Panc1 (cell line): ENCODE data around the gene LIPA. TPM values are rescaled to one million over a fixed set of nuclear protein-coding genes. Genes with fewer than 3 reads are reported as not detected.

ENCODE experiments used
- ATAC-seq: fragments of 200-7000 bp; cut with Tn5 transposase; 2 replicates; pipeline ENCODE4 v1.9.1; 2020; ENCODE audit warnings: mild to moderate bottlenecking, moderate library complexity
- BruUV-seq: library from RNA; stranded (reverse); fragments of 400-500 nt; replicated peaks from 2 replicates; lab custom pipeline; 2021; lab: Mats Ljungman, UMichigan
- CTCF ChIA-PET: fragments of 300-600 bp; sonication (Branson Sonifier 250); formaldehyde crosslinking; loops from one replicate; lab custom pipeline; 2022; ENCODE audit warnings: antibody characterized with exemption; lab: Charles Lee
- POLR2A ChIA-PET: fragments of 300-600 bp; sonication (Branson Sonifier 250); formaldehyde crosslinking; loops from one replicate; lab custom pipeline; 2022; ENCODE audit warnings: antibody characterized with exemption; lab: Charles Lee
- DNase-seq: peaks from one replicate; pipeline ENCODE4 v3.0.0-alpha.2; 2010; ENCODE audit warnings: low read depth, low spot score
- H3K27ac ChIP-seq: 2 replicates; pipeline ENCODE4 v1.5.1; 2011; ENCODE audit warnings: mild to moderate bottlenecking, low read length, inconsistent platforms
- H3K27me3 ChIP-seq: fragments of 200-500 bp; sonication (Bioruptor generic); 2 replicates; pipeline ENCODE4 v1.6.0; 2014; ENCODE audit warnings: low read length, inconsistent platforms; ENCODE audit not compliant: control insufficient read depth, insufficient read depth
- H3K36me3 ChIP-seq: fragments of 200-500 bp; sonication (Bioruptor generic); 2 replicates; pipeline ENCODE4 v1.5.1; 2014; ENCODE audit warnings: inconsistent platforms, mild to moderate bottlenecking, low read length, moderate library complexity; ENCODE audit not compliant: control insufficient read depth, insufficient read depth
- H3K4me1 ChIP-seq: 2 replicates; pipeline ENCODE4 v1.5.1; 2011; ENCODE audit warnings: inconsistent platforms, mild to moderate bottlenecking, low read length, moderate library complexity; ENCODE audit not compliant: control insufficient read depth, insufficient read depth
- H3K4me3 ChIP-seq, 2 experiments: 2 replicates each; pipeline ENCODE4 v1.5.1; 2011 to 2012; ENCODE audit warnings: low read depth in 2 of 2, low read length in 2 of 2, mild to moderate bottlenecking in 2 of 2, inconsistent platforms in 1 of 2, moderate library complexity in 1 of 2
- H3K9me3 ChIP-seq: fragments of 200-500 bp; sonication (Bioruptor generic); 2 replicates; pipeline ENCODE4 v1.5.1; 2014; ENCODE audit warnings: low read depth, mild to moderate bottlenecking, inconsistent platforms, low read length, moderate library complexity; ENCODE audit not compliant: control insufficient read depth, insufficient read depth
- CTCF ChIP-seq: fragments of 450-650 bp; IDR thresholded peaks from 2 replicates; pipeline ENCODE4 v1.5.1; 2017; ENCODE audit warnings: mild to moderate bottlenecking
- POLR2AphosphoS5 ChIP-seq: IDR thresholded peaks from 2 replicates; pipeline ENCODE4 v1.6.1; 2012; ENCODE audit warnings: mild to moderate bottlenecking, low read depth, low read length, moderate library complexity
- REST ChIP-seq, 2 experiments: IDR thresholded peaks; 2 replicates each; pipeline ENCODE4 v1.6.1; 2011 to 2012; ENCODE audit warnings: low read depth in 2 of 2, control low read depth in 1 of 2, low read length in 1 of 2, mild to moderate bottlenecking in 1 of 2, moderate library complexity in 1 of 2; ENCODE audit not compliant: insufficient read depth in 1 of 2
- SIN3A ChIP-seq: IDR thresholded peaks from 2 replicates; pipeline ENCODE4 v1.6.1; 2012; ENCODE audit warnings: low read depth, mild to moderate bottlenecking, low read length, moderate library complexity, borderline replicate concordance; ENCODE audit not compliant: insufficient read depth
- TCF7L2 ChIP-seq: IDR thresholded peaks from 2 replicates; pipeline ENCODE4 v1.6.1; 2011; ENCODE audit warnings: mild to moderate bottlenecking, low read depth, low read length, inconsistent platforms
- in situ Hi-C: cut with HindIII; loops from 2 replicates; pipeline ENCODE4 v1.10.0; 2016; ENCODE audit warnings: low sequenced_read_pairs, low pct_unique_long_range_greater_than_20kb
- intact Hi-C: fragments of 100-400 bp; cut with micrococcal nuclease; formaldehyde crosslinking; loops from one replicate; pipeline ENCODE4 v1.10.0; 2022; ENCODE audit not compliant: unreplicated experiment
- total RNA-seq: library from RNA; stranded (reverse); gene quantifications from one replicate; pipeline ENCODE4 v1.2.1, GENCODE V29; 2021; ENCODE audit not compliant: unreplicated experiment

Gene LIPA
- total RNA-seq, 1 experiment from 2014 or later, result 172 TPM

GRCh38 chr10:89209718-89210117, 41.9 kb downstream of the LIPA start:
- no peak for ATAC-seq

GRCh38 chr10:89207801-89208551, 43.6 kb downstream of the LIPA start:
- ChIA-PET CTCF (no interaction called here), POLR2A (no interaction called here)
- in situ Hi-C loops (loop anchor here (25.0 kb wide), 1 partner anchor 196 kb away; no protein-coding TSS in a partner anchor), intact Hi-C loops (no loop called here)
- no TSS peak for BruUV-seq
- peak; percentile 75 for ATAC-seq
- Histone ChIP-seq H3K27me3 (peaks cover 25% of the 10 kb centered on the region), H3K36me3 (no peaks in the 10 kb centered on the region), H3K4me1 (no peaks in the 10 kb centered on the region), H3K9me3 (no peaks in the 10 kb centered on the region), H3K27ac (no peak overlapping the region), H3K4me3 (peak overlapping the region; percentile 40 to 61)
- peak; percentile 4 for DNase-seq
- no peak for TF ChIP-seq CTCF
- no peak for TF ChIP-seq TCF7L2
- TF ChIP-seq POLR2AphosphoS5, result no peak
- no peak for TF ChIP-seq REST (IDR thresholded peaks at IDR 0.05; ENCODE audit: insufficient read depth in 1 of 2, low read depth in 2 of 2, low read length in 1 of 2)

More at GRCh38 chr10:89209718-89210117, 41.9 kb downstream of the LIPA start:
- POLR2A ChIA-PET, result no interaction called here
- Histone ChIP-seq H3K4me3 (no peak overlapping the region), H3K36me3 (no peaks in the 10 kb centered on the region), H3K27me3 (peaks cover 20% of the 10 kb centered on the region), H3K4me1 (no peaks in the 10 kb centered on the region), H3K27ac (no peak overlapping the region), H3K9me3 (no peaks in the 10 kb centered on the region)
- CTCF ChIA-PET, result no interaction called here
- TF ChIP-seq REST (IDR thresholded peaks at IDR 0.05; ENCODE audit: insufficient read depth in 1 of 2, low read depth in 2 of 2, low read length in 1 of 2) (no peak), SIN3A (no peak), POLR2AphosphoS5 (no peak), TCF7L2 (no peak), CTCF (no peak; the same call in 1 of the 2 replicates)
- in situ Hi-C loops, result loop anchor here (25.0 kb wide), 1 partner anchor 197 kb away; no protein-coding TSS in a partner anchor
- intact Hi-C loops, result loop anchor here (10.0 kb wide), 1 partner anchor 375 kb away; no protein-coding TSS in a partner anchor
- DNase-seq, result no peak
- no TSS peak for BruUV-seq
